Right atrium auricular region (tissue), 2 donors: ENCODE data around the gene CD101. TPM values are rescaled to one million over a fixed set of nuclear protein-coding genes. Genes with fewer than 3 reads are reported as not detected.

Experiments
- DNase-seq: peaks from one replicate; pipeline ENCODE4 v3.0.0-alpha.2; 2019; ENCODE audit warnings: low spot score
- H3K27ac ChIP-seq, 2 donors: fragments of 200-600 bp; sonication (generic); 1 replicate in 1 of 2; 2 replicates in 1 of 2; pipeline ENCODE4 v1.5.1; 2016 to 2019
- H3K27me3 ChIP-seq, 2 donors: fragments of 200-600 bp; sonication (generic); one replicate each; pipeline versions ENCODE4 v1.5.1 to v1.6.0; 2017 to 2019
- H3K36me3 ChIP-seq: fragments of 200-600 bp; sonication (generic); one replicate; pipeline ENCODE4 v1.5.1; 2016
- H3K4me1 ChIP-seq, 2 donors: fragments of 200-600 bp; sonication (generic); one replicate each; pipeline versions ENCODE4 v1.5.1 to v1.6.0; 2017 to 2019
- H3K4me3 ChIP-seq, 2 donors: fragments of 200-600 bp; sonication (generic); 1 replicate in 1 of 2; 2 replicates in 1 of 2; pipeline ENCODE4 v1.5.1; 2017 to 2019; ENCODE audit warnings: mild to moderate bottlenecking in 1 of 2, moderate library complexity in 1 of 2
- H3K9me3 ChIP-seq, 2 donors: fragments of 200-600 bp; sonication (generic); one replicate each; pipeline ENCODE4 v1.5.1; 2019
- total RNA-seq, 2 donors: library from RNA; depleted of rRNA; stranded (reverse); fragments of >200 nt; gene quantifications; one replicate each; pipeline ENCODE4 v1.1.0, GENCODE V29; 2016
- TF ChIP-seq, protein P1 (sequence below), 2 donors: fragments of 200-600 bp; sonication (generic); IDR thresholded peaks; one replicate each; pipeline ENCODE4 v1.5.1; 2019; ENCODE audit warnings: antibody characterized with exemption in 2 of 2

The CD101 gene
- total RNA-seq, 2 donors from 2014 or later: 0.11 to 1.3 TPM

DNA sequence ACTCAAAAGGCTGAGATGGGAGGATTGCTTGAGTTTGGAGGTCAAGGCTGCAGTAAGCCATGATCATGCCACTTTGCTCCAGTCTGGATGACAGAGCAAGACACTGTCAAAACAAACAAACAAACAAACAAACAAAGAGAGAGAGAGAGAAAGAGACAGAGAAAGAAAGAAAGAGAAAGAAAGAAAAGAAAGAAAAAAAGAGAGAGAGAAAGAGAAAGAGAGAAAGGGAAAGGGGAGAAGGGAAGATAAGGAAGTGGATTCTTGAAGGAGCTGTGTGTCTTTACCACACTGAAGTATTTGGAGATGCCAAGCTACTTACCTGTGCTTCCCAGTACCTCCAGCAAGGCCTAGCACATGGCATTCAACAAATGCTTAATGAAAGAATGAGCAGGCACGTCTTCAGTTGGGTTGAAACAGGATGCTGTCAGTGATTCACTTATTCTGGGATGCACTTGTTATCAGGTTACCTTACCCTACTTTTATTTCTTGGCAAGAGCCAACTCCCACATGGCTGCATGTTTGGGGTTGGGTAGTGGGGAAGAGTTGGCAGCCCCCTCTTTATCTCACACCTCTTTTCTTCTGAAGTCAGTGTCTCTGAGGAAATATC lies 28.8 kb downstream of the CD101 start:
- H3K27ac ChIP-seq: no peak overlapping the region
- no peak for DNase-seq
- no peaks in the 10 kb centered on the region for H3K36me3 ChIP-seq

DNA sequence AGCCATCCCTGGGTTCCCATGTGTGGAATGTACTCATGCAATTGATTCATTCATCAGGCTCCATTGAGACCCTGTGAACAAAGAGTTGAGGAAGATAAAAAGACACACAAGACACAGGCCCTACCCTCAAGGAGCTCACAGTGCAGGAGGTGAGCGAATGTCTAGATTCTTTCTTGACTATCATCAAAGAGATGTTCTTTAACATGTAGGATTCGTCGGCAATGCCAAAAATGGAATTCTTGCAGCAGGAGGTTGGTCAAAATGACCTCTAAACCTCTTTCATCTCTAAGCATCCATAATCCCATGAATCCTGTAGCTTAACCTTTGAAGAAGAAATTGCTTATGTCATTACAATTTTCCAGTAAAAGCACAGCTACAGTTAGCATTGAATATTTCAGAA lies 30.7 kb downstream of the CD101 start:
- DNase-seq: no peak
- Histone ChIP-seq H3K9me3 (no peaks in the 10 kb centered on the region), H3K27me3 (no peaks in the 10 kb centered on the region), H3K27ac (no peak overlapping the region), H3K4me3 (no peak overlapping the region), H3K36me3 (no peaks in the 10 kb centered on the region), H3K4me1 (no peaks in the 10 kb centered on the region)
- TF ChIP-seq, protein P1, sequence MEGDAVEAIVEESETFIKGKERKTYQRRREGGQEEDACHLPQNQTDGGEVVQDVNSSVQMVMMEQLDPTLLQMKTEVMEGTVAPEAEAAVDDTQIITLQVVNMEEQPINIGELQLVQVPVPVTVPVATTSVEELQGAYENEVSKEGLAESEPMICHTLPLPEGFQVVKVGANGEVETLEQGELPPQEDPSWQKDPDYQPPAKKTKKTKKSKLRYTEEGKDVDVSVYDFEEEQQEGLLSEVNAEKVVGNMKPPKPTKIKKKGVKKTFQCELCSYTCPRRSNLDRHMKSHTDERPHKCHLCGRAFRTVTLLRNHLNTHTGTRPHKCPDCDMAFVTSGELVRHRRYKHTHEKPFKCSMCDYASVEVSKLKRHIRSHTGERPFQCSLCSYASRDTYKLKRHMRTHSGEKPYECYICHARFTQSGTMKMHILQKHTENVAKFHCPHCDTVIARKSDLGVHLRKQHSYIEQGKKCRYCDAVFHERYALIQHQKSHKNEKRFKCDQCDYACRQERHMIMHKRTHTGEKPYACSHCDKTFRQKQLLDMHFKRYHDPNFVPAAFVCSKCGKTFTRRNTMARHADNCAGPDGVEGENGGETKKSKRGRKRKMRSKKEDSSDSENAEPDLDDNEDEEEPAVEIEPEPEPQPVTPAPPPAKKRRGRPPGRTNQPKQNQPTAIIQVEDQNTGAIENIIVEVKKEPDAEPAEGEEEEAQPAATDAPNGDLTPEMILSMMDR (IDR thresholded peaks at IDR 0.05): no peak

More for the DNA sequence above, 28.8 kb downstream of the CD101 start:
- no peaks in the 10 kb centered on the region for H3K27me3 ChIP-seq
- no peaks in the 10 kb centered on the region for H3K9me3 ChIP-seq
- TF ChIP-seq, protein P1 (IDR thresholded peaks at IDR 0.05): no peak
- no peak overlapping the region for H3K4me3 ChIP-seq
- H3K4me1 ChIP-seq: peaks cover 0 to 15% of the 10 kb centered on the region in 2 donors

DNA sequence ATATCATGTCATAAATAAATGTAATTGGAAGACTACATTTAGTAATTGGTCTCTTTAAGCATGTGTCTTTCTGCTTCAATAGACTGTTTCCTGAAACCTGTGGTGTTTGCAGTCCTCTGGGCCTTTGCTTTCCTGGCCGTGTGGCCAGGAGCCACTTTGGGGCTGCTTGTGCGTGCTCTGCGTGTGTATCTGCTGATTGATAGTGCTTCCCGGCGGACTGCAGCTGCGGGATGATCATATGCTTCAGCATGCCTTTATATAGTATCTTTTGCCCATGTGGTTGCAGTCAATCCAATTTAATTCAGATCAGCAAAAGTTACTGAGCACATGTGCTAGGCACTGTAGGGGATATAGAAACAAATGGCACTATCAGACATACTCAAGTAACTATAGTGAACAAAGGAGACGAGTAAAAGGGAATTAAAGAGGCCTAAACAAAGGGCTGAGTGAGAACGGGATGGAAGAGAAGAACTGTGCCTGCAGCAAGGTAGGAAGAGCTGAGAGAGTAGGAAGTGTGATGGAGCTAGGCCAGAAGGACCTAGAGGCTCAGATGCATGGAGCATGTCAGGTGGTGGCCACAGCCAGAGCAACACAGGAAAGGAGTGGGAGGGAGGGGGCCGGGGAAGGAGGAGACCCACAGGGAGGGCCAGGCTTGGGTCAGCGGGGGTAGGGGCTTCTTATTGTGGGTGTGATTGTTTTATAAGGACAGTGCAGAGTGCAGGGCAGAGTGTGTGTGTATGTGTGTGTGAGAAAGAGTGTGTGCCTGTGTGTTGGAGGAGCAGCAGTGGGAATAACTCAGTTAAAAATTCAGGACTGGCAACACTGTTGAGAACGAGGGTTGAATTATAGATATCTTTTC lies 31.4 kb downstream of the CD101 start:
- Histone ChIP-seq H3K36me3 (no peaks in the 10 kb centered on the region), H3K4me3 (no peak overlapping the region), H3K27me3 (no peaks in the 10 kb centered on the region), H3K27ac (no peak overlapping the region), H3K4me1 (no peaks in the 10 kb centered on the region), H3K9me3 (no peaks in the 10 kb centered on the region)
- TF ChIP-seq, protein P1 (IDR thresholded peaks at IDR 0.05): no peak
- no peak for DNase-seq

GRCh38 chr1:117033772-117034171 lies 32.2 kb downstream of the CD101 start:
- no peak for DNase-seq
- Histone ChIP-seq H3K27ac (no peak overlapping the region), H3K4me3 (no peak overlapping the region), H3K36me3 (no peaks in the 10 kb centered on the region), H3K9me3 (no peaks in the 10 kb centered on the region), H3K4me1 (no peaks in the 10 kb centered on the region), H3K27me3 (no peaks in the 10 kb centered on the region)
- TF ChIP-seq, protein P1 (IDR thresholded peaks at IDR 0.05): no peak

DNA sequence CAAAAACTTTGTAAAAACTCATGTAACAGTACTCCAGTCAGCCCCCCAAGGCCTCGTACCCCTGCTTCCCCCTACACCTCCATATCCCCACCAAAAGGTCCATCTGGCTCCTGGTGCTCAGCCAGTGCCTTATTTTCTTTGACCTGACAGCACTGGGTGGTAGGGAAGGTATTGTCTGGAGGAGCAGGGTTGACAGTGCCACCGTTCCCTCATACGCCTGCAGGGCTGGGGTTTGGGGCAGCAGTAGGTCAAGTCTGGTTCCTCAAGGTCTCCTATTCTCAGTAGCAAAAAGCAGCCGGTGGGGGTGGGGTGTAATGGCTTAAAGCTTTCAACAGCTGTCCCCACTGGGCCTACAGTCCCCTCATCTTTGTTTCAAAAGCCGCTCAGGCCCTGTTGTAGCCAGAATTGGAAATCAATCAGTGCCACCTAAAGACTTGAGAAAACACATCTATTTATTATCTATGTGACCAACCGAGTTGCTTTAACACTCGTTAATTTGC lies 33.3 kb downstream of the CD101 start:
- no peak overlapping the region for H3K27ac ChIP-seq
- no peak overlapping the region for H3K4me3 ChIP-seq
- TF ChIP-seq, protein P1 (IDR thresholded peaks at IDR 0.05): no peak
- no peaks in the 10 kb centered on the region for H3K9me3 ChIP-seq
- H3K4me1 ChIP-seq: no peaks in the 10 kb centered on the region
- H3K36me3 ChIP-seq: no peaks in the 10 kb centered on the region
- DNase-seq: no peak
- no peaks in the 10 kb centered on the region for H3K27me3 ChIP-seq
